HG03571 (cell line): ENCODE data around the gene RNF44.

Experiments used
- ATAC-seq: cut with Tn5 transposase; IDR thresholded peaks from one replicate; pipeline ENCODE4 v1.9.1; 2021; ENCODE audit not compliant: unreplicated experiment

RNF44 gene

DNA sequence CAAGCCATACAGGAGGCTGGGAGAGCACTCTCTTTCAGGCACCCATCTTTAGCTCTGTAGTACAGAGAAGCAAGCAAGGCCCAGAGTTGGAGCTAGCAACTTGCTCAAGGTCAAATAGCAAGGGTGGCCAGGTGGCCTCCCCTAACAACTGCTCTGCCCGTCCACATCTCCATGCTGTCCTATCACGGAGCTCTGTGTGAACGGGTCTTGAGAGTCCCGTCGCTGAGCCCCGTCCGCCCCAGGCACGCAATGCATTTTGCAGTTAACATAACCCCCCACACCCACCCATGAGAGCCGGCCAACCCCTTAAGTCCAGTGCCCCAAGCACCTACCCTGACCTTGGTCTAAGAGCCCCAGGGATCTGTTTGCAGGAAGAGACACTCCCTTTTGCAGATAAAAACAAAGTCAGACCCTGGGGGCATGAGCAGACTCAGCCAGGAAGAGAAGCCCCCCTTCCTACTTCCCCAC is 1.5 kb downstream of the RNF44 start:
- no peak for ATAC-seq

DNA sequence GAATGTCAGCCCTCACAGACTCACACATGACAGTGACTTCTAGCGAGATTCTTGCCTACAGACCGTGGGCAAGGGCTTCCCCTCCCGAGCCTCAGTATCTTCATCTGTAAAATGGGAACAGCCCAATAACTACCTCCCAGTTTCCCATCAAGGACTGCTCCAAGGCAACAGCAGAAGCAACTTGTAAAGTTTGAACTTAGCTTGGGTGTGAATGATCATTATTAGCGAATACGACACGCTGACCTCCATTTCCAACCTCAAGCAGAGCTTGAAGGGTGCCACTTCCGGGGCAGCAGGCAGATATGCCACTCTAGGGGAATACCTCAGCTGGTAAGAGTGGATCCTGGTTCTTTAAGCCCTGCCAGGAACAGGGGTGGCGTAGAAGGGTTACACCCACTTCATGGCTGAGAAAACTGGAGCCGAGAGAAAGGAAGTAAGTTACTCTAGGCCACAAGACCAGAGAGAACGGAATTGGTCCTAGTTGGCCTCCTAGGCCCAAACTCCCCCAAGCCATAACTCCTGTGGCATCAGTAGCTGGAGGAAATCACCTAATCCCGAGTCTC is 2.0 kb downstream of the RNF44 start:
- ATAC-seq = no peak

DNA sequence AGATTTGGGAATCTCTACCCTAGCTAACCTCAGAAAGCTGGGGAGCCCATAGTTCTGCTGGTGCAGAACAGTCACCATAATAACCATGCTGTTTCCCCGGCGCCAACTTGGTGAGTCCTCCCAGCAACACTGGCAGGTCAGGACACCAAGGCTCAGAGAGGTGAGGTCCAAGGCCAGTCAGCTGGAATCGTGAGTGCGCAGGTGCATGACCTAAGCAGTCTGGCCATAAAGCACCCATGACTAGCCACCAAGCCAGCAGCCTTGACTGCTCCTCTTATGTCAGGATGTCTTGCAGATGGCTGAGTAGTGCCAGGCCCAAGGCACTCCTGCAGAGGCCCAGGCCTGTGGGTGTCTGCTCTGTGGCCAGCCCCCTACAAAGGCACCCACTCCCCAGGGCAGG is 2.6 kb downstream of the RNF44 start:
- no peak for ATAC-seq

DNA sequence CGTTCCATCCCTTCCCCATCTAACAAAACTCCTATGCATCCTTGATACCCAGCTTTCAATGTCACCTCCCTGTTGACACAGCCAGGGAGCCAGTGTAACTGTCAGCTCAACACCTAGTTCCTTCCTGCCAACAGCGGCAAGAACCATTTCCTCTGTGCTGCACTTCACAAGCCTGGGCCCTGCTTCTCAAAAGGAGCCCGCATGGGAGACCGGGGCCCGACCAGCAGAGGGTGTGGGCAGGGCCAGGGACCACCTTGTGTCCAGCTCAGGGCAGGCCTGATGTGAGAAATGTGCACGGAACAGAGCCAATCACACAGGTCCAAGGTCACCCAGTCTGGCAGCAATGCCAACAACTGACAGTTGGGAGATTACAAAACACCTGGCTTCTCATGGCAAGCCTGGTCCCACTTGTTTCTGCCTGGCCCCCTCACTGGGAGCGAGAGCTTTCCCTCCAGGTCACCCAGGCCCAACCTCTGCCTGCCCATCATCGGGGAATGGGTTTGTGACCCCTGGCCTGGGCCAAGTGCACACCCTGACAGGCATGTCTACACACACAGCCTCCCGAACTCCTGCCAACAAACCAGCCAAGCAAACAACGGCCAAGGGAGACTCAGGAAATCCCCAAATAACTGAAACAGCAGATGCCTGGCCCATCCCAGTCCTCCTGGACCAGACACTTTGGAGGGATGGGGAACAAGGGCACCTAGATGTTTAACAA is 3.1 kb downstream of the RNF44 start:
- ATAC-seq = no peak

DNA sequence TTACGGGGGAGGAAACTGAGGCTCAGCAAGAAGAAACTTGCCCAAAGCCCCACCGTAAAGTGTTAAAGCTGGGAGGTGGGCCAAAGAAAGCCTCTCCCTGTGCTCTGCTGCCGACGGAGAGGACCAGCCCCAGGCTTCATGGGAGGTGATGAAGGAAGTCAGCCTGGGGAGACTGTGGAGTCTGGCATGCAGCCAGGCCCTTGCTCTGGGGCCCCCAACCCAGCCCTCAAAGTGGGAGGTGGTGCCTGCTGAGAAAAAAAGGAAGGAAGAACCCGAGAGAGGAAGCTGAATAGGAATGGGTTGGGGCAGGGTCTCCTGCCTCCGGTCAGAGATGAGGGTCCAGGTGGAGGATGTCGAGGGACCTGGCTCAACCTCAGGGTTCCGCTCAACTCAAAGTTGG is 3.8 kb downstream of the RNF44 start:
- ATAC-seq = no peak

DNA sequence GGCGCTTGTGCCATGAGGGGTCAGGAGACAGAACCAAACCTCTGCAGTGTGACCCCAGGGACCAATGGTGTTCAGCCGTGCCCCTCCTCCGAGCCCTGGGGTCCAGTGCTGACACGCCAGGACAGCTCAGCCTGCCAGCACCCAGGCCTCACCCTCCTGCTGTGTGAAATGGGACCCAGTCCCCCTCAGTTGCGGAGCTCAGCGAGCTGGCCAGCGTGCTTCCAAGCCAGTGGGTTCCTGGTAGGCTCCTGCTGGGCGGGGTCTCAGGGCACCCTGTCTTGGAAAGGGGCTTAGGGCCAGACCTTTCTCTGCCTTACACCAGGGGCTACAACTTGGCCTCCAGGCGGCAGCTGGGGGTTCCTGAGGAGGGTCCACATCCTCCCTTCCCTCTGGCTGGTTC is 4.4 kb downstream of the RNF44 start:
- ATAC-seq = no peak

DNA sequence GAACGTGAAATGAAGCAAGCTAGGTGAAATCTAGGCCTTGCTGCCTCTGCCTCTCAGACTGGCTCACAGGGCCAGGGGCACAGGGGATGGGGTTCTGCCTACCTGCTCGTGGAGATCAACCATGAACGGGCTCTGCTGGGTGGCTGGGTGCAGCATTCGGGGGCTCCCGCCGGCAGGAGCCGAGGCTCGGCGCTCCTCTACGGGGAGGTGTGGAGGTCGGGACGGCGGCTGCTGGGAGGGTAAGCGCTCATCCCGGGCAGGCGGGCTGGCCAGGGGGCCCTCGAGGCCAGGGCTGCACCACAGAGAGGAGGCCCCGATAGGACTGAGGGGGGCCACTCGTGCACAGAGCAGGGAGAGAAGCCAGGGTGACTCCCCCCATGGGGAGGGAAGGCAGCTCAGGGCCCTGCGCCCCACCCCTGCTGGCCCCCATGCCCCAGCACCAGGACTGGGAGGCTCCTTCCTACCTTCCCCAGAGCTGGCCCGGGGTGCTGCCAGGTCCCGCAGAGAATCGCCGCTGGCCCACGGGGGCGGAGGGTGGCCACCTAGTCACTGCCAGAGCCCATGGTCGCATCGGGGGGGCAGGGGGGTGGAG is 5.2 kb downstream of the RNF44 start:
- no peak for ATAC-seq

DNA sequence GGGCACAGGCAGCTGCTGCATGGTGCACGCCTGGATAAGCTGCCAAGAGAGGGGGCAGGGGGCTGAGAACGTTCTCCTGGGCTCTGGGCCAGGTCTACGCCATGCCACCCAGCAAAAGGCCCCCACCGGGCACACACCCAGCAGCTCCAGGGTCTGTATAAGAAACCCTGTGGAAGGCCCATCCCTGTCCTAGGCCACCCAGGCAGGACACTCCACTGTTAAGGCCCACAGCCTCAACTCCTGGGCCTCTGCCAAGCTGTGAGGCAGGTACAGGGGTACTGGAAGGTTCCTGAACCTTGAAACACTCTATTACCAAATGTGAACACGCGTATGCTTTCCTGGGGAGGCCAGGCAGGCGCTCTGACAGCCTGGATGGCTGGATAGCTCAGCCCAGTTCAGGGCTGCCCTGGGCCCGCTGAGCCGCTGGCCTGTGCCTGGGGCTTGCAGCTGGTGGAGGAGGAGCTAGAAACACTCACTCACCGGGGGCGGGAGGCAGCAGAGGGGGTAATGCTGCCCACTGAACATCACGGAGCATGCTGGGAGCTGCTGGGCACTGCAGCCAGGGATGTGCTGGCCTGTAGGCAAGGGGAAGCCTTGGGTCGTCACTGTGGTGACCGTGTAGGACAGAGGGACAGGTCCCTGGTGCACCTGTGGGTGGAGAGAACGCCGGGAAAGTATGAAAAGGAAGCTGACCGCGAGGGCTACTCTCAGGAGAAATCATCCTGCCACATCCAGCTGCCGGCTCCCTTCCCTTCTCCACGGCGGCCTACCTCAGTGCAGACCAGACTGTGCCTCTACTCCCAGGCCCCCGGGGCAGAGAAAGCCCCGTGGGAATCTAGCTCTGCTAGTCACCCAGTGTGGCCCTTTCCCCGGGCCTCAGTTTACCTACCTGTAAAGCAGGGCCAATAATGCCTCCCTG is 6.0 kb downstream of the RNF44 start:
- no peak for ATAC-seq

DNA sequence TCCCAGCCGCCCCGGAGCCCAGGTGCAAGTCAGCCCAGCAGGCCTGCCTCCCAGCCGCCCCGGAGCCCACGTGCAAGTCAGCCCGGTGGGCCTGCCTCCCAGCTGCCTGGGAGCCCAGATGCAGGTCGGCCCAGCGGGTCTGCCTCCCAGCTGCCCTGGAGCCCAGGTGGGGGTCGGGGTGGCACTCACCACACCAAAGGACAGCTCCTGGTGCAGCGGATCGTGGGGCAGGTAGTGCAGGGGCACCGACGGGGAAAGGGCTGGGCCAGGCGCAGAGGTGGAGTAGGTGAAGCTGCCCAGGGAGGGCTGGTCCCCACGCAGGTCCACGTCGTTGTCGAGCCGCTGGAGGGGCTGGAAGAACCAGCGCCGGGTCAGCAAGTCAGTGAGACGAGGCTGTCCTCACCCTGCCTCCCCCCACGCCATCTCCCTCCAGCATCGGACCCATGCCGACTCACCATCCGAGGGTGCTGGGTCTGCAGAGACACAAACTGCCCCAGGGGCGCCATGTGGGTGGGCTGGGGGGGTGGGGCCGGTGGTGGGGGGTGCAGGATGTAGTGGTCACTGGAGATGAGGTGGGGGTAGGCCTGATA is 6.7 kb downstream of the RNF44 start:
- ATAC-seq = no peak

DNA sequence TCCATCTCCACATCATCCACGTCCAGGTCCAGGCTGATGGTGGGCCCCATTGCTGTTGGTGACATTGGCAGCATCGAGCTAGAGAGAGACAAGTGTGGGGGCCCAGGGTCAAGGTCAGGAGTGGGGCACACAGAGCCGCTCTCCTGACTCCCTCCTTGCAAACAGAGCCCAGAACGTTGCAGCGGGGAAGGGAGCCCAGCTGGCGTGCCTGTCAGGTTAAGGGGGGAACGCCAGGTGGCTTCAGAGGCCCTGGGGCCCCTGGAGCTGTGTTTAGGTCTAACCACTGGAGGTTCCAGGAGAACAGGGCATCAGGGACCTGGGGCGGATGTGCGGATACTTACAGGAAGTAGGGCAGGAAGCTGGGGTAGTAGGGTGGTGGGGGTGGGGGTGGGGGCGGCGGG is 7.5 kb downstream of the RNF44 start:
- peak; percentile 34 for ATAC-seq

DNA sequence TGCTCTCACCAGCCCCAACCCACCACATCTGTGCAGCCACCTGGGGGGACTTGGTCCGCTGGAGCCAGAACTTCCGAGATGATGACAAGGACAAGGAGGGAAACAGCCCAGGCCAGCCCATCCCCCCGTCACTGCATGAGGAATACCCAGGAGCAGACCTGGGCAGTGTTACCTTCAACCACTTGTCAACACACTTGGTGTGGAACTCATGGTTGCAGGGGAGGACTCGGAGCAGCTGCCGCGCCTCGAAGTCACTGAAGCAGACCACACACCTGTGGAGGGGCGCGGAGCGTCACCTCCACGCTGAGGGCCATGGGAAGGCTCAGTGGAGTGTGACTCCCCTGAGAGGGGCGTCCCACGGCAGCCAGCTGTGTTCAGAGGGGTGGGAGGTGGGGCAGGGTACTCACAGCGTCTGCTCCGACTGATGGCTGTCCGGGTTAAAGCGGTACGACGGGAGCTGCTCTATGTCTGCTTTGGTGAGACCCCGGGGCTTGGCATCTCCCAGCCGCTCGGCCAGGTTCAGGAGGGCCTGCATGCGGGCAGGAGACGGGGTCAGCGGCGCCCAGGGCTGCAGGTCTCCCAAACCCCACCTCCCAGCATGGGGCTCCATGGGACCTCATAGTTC is 8.0 kb downstream of the RNF44 start:
- ATAC-seq = no peak

DNA sequence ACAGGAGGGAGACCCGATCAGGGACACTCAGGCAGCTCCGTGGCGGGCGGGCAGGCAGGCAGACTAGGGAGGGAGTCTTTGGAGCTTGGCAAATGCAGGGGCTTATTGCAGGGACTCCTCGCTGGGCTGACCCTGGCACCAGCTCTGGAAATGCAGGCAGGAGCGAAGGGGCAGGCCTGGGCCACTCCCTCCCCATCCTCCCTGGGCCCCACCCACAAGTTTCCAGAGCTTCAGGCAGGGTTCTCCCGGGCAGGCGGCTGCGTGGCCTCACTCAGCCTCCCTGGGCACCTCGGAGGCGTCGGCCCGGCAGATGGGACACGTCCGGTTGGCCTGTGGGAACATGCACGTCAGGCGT is 8.5 kb downstream of the RNF44 start:
- no peak for ATAC-seq

DNA sequence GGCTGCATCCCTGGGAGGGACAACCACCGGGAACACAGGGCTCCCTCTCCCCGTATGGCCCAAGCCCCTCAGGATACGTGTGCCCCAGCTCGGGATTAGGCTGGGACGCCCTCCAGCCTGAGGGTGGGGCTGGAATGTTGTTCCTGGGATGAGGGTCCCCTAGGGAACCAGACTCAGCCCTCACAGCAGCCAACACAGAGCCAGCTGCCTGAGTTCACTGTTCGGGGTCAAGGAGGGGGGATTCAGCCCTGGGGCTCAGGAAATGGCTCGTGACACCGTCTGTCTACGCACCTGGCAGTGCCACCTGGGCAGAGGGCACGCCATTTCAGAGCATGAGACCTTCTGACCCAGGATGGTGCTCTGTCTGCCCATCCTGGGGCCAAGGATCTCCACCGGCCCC is 8.9 kb downstream of the RNF44 start:
- no peak for ATAC-seq

DNA sequence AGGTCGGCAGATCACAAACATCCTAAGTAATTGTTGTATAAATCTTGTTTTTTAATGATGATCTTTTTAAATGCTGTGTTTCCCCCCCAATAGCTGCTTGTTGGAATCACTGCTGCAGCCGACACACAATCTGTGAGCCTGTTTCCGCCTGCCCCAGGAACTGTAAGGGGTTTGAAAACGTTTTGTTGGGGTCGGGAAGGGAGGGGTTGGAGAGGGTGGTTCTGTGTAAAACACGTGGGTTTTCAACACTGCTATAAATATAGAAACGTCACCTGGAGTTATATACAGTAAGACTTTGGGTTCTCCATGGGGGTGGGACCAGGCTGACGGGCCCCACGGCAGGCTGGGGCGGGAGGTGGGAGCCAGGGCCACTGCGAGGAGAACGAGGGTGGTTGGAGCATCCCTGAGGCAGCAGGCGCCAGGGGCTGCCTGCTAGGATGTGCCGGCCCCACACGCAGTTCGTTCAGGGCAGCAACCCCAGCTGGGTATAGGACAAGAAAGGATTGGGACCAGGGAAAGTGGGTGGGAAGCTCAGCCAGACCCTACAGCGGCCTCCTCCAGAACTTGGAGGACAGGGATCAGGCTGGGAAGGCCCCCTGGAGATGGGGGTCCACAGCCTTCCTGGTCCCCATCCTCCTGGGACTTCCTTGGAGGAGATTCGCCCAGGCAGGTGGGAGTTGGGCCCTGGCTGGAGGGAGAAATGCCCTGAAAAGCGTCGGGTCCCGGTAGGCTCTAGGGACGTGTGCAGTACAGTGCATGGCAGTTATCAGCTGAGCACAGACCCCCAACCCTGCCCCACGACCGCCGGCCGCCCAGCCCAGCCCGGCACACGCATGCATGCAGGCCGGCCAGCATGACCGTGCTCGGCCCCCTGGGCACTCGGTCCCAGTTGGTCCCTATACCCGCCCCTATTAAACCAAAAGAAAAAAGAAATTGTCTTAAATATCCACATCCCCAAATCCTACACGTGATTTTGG is 9.7 kb downstream of the RNF44 start:
- ATAC-seq = no peak

DNA sequence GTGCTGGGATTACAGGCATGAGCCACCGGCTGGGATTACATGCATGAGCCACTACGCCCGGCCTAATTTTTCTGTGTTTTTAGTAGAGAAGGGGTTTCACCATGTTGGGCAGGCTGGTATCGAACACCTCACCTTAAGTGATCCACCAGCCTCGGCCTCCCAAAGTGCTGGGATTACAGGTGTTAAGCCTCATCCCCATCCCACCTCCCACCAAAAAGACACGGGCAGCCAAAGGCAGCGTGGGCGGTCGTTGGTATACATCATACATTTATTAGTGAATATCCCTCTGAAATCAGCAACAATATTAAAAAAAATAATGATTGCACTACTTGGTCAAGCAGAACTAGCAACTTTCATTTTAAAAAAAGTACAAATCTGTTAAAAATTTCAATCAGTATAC is 10.7 kb downstream of the RNF44 start:
- no peak for ATAC-seq

DNA sequence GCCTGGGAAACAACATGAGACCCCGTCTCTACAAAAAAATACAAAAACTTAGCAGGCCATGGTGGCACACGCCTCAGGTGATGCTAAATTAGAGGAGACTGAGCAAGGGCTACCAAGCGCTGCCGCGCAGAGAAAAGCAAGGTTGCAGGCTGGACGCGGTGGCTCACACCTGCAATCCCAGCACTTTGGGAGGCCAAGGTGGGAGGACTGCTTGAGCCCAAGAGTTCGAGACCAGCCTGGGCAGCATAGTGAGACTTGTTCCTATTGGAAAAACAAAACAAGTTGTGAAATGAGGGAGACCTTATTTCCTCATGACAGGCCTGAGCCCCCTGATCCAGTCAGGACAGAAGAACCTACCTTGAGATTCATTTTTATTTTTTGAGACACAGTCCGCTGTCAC is 11.5 kb downstream of the RNF44 start:
- no peak for ATAC-seq

DNA sequence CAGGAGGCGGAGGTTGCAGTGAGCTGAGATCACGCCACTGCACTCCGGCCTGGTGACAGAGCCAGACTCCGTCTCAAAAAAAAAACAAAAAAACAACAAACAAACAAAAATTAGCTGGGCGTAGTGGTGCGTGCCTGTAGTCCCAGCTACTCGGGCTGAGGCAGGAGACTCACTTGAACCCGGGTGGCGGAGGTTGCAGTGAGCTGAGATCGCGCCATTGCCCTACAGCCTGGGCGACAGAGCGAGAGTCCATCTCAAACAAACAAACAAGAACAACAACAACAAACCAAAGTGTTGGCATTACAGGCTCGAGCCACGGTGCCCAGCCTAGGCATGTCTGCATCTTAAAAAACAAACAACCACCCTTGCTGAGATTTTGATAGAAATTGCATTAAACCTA is 12.2 kb downstream of the RNF44 start:
- ATAC-seq = no peak

DNA sequence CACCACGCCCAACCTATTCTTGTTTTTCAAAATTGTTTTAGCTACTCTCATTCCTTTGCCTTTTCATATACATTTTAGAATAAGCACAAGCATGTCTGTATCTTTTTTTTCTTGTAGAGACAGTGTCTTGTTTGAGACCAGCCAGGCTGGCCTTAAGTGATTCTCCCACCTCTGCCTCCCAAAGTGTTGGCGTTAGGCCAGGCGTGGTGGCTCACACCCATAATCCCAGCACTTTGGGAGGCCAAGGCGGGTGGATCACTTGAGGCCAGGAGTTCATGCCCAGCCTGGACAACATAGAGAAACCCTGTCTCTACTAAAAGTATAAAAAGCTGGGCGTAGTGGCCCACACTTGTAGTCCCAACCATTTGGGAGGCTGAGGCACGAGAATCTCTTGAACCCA is 13.1 kb downstream of the RNF44 start:
- ATAC-seq = no peak

DNA sequence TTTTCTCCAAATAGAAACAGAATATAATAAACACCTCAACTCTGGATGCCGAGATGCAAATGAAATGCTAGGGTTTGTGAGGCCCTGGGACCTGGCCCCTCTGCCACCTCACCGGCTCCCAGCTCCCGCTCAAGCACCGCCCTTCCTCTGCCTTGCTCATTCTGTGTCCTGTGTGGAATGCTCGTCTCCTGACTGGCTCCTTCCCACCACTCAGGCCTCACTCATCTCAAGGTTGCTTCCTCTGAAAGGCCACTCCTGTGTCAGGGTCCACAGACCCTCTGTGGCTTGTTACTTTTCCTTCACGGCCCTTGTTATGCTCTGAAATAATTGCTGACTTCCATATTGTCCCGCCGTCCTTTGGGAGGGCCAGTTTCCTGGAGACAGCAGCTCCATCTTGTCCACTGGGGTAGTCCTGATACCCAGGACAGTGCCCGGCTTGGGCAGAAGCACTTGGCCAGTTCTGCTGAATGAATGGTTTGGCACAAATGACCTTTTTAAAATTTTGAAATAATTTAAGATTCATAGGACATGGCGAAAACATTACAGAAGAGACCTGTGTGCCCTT is 15.4 kb downstream of the RNF44 start:
- no peak for ATAC-seq
